Suprapubic skin (tissue), 4 donors: ENCODE measurements around the gene CLP1.

Source experiments
- EP300 ChIP-seq: sonication (generic); formaldehyde crosslinking; IDR thresholded peaks from one replicate; pipeline ENCODE4 v1.6.1; 2017; ENCODE audit warnings: antibody characterized with exemption
- POLR2A ChIP-seq, 2 donors: fragments of 450-650 bp; IDR thresholded peaks; one replicate each; pipeline ENCODE4 v1.6.1; 2017; ENCODE audit warnings: antibody characterized with exemption in 2 of 2, mild to moderate bottlenecking in 2 of 2, moderate library complexity in 2 of 2
- POLR2AphosphoS5 ChIP-seq, 3 donors: sonication (generic); formaldehyde crosslinking; IDR thresholded peaks; one replicate each; pipeline ENCODE4 v1.6.1; 2017; ENCODE audit warnings: antibody characterized with exemption in 3 of 3
- TF ChIP-seq, protein P1 (sequence below), 2 donors: fragments of 200-600 bp in 1 of 2; fragments of 450-650 bp in 1 of 2; sonication (generic) in 1 of 2; IDR thresholded peaks; one replicate each; pipeline ENCODE4 v1.5.1; 2016 to 2019; ENCODE audit warnings: antibody characterized with exemption in 2 of 2, mild to moderate bottlenecking in 1 of 2, moderate library complexity in 1 of 2

DNA sequence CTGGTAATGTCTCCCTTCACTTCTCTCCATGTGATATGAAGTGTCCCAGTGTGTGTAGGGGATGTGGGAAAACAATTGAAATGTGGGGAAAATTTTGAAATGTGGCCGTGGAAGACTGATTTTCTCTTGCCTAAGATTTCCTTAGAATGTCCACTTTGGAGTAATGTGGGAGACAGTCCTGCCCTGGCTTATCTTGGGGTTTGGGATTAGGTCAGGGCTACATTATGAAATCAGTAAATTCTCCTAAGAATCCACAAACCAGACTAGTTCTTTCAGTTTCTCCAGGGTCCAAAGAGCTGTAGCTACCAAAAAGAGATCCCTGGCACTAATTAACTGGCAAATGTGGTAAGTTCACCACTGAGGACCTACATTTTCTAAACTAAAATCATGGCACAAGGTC lies 30.7 kb upstream of the CLP1 start:
- TF ChIP-seq, protein P1, sequence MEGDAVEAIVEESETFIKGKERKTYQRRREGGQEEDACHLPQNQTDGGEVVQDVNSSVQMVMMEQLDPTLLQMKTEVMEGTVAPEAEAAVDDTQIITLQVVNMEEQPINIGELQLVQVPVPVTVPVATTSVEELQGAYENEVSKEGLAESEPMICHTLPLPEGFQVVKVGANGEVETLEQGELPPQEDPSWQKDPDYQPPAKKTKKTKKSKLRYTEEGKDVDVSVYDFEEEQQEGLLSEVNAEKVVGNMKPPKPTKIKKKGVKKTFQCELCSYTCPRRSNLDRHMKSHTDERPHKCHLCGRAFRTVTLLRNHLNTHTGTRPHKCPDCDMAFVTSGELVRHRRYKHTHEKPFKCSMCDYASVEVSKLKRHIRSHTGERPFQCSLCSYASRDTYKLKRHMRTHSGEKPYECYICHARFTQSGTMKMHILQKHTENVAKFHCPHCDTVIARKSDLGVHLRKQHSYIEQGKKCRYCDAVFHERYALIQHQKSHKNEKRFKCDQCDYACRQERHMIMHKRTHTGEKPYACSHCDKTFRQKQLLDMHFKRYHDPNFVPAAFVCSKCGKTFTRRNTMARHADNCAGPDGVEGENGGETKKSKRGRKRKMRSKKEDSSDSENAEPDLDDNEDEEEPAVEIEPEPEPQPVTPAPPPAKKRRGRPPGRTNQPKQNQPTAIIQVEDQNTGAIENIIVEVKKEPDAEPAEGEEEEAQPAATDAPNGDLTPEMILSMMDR (IDR thresholded peaks at IDR 0.05): no peak
- TF ChIP-seq POLR2AphosphoS5 (IDR thresholded peaks at IDR 0.05): no peak
- TF ChIP-seq EP300: no peak
- TF ChIP-seq POLR2A (IDR thresholded peaks at IDR 0.05): no peak
